BE2C (cell line): ENCODE results near the gene AMDHD2.
A peak's percentile ranks its signal among the peaks of the same experiment; 100 is the strongest.

ENCODE experiments used
- DNase-seq: peaks from one replicate; pipeline ENCODE4 v3.0.0-alpha.2; 2020
- H3K27me3 ChIP-seq: fragments of 250-450 bp; sonication (Bioruptor Pico); 2 replicates; pipeline ENCODE4 v1.5.1; 2020; ENCODE audit warnings: mild to moderate bottlenecking
- H3K36me3 ChIP-seq: fragments of 250-450 bp; sonication (Bioruptor Pico); 2 replicates; pipeline ENCODE4 v1.5.1; 2020; ENCODE audit warnings: mild to moderate bottlenecking
- H3K4me1 ChIP-seq: fragments of 250-450 bp; sonication (Bioruptor Pico); 2 replicates; pipeline ENCODE4 v1.5.1; 2020
- H3K4me3 ChIP-seq: 2 replicates; pipeline ENCODE4 v1.5.1; 2011; ENCODE audit warnings: low read depth, low read length
- H3K9me3 ChIP-seq: fragments of 250-450 bp; sonication (Bioruptor Pico); 2 replicates; pipeline ENCODE4 v1.5.1; 2020
- CTCF ChIP-seq: IDR thresholded peaks from 2 replicates; pipeline ENCODE4 v1.5.1; 2012; ENCODE audit warnings: mild to moderate bottlenecking, low read depth, low read length

AMDHD2 gene

GRCh38 chr16:2497695-2498484, 22.3 kb upstream of the AMDHD2 start:
- peaks cover 32% of the 10 kb centered on the region for H3K36me3 ChIP-seq
- H3K27me3 ChIP-seq: no peaks in the 10 kb centered on the region

GRCh38 chr16:2498531-2499253, 21.5 kb upstream of the AMDHD2 start:
- no peak for DNase-seq

More at GRCh38 chr16:2497695-2498484, 22.3 kb upstream of the AMDHD2 start:
- H3K4me3 ChIP-seq: 0 out of 2 replicates have a peak overlapping the region, but pooled peaks have one; percentile 7
- no peaks in the 10 kb centered on the region for H3K9me3 ChIP-seq
- peaks cover 28% of the 10 kb centered on the region for H3K4me1 ChIP-seq
- DNase-seq: peak; percentile 43
- TF ChIP-seq CTCF: no peak

GRCh38 chr16:2499454-2499853, 20.7 kb upstream of the AMDHD2 start:
- Histone ChIP-seq H3K4me1 (peaks cover 29% of the 10 kb centered on the region), H3K27me3 (no peaks in the 10 kb centered on the region), H3K4me3 (no peak overlapping the region), H3K9me3 (no peaks in the 10 kb centered on the region), H3K36me3 (peaks cover 32% of the 10 kb centered on the region)
- TF ChIP-seq CTCF: no peak
- DNase-seq: no peak

More at GRCh38 chr16:2498531-2499253, 21.5 kb upstream of the AMDHD2 start:
- H3K4me3 ChIP-seq: no peak overlapping the region
- no peaks in the 10 kb centered on the region for H3K27me3 ChIP-seq
- H3K9me3 ChIP-seq: no peaks in the 10 kb centered on the region
- peaks cover 32% of the 10 kb centered on the region for H3K36me3 ChIP-seq
- TF ChIP-seq CTCF: no peak
- peaks cover 29% of the 10 kb centered on the region for H3K4me1 ChIP-seq

- H3K36me3 ChIP-seq: peaks cover 32% of the 10 kb centered on the region
- no peaks in the 10 kb centered on the region for H3K9me3 ChIP-seq
- TF ChIP-seq CTCF: no peak
- no peak overlapping the region for H3K4me3 ChIP-seq
- peaks cover 29% of the 10 kb centered on the region for H3K4me1 ChIP-seq
- H3K27me3 ChIP-seq: no peaks in the 10 kb centered on the region
- DNase-seq: no peak
These were observed 20.2 kb upstream of the AMDHD2 start for GRCh38 chr16:2499890-2500429.

- Histone ChIP-seq H3K4me3 (no peak overlapping the region), H3K4me1 (peaks cover 29% of the 10 kb centered on the region), H3K36me3 (peaks cover 32% of the 10 kb centered on the region), H3K9me3 (no peaks in the 10 kb centered on the region), H3K27me3 (no peaks in the 10 kb centered on the region)
- TF ChIP-seq CTCF: no peak
- DNase-seq: no peak
These were observed 19.7 kb upstream of the AMDHD2 start for GRCh38 chr16:2500430-2500917.
